ENCODE measurements around the gene MRPL55. TPM values are rescaled to one million over a fixed set of nuclear protein-coding genes. Genes with fewer than 3 reads are reported as not detected.

The MRPL55 gene
- total and polyA plus RNA-seq, 4 donors, result 44.4 to 137 (median 73.3) TPM

DNA sequence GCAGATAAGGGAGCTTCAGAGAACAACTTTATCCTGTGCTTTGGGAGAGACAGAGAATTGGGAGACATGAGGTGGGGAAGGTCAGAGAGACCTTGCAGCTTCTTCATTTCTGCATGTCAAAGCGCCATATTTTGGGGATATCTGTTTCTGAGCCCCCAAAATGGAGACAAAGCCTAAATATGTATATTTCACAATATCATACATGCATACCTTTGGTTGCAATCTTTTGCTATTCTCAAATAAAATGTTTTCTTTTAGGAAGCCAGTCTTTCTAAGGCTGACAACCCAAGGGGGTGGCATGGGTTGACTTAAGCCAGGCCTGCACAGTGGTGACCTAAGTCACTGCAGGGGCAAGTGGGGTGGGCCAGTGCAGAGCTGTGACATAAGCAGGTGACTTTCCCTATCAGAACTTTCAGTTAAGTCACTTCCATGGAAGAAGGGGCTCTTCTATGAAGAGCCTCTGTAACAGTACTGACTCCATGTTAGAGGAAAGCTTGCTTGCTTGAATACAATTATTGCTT lies 13.9 kb upstream of the MRPL55 start:
- TF ChIP-seq, protein P1, sequence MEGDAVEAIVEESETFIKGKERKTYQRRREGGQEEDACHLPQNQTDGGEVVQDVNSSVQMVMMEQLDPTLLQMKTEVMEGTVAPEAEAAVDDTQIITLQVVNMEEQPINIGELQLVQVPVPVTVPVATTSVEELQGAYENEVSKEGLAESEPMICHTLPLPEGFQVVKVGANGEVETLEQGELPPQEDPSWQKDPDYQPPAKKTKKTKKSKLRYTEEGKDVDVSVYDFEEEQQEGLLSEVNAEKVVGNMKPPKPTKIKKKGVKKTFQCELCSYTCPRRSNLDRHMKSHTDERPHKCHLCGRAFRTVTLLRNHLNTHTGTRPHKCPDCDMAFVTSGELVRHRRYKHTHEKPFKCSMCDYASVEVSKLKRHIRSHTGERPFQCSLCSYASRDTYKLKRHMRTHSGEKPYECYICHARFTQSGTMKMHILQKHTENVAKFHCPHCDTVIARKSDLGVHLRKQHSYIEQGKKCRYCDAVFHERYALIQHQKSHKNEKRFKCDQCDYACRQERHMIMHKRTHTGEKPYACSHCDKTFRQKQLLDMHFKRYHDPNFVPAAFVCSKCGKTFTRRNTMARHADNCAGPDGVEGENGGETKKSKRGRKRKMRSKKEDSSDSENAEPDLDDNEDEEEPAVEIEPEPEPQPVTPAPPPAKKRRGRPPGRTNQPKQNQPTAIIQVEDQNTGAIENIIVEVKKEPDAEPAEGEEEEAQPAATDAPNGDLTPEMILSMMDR (IDR thresholded peaks at IDR 0.05; ENCODE audit: control extremely low read depth, extremely low read depth), result no peak
- H3K9me3 ChIP-seq (ENCODE audit: control insufficient read depth in 4 of 4, insufficient read depth in 3 of 4, low read length in 3 of 4), result no peaks in the 10 kb centered on the region
- H3K27me3 ChIP-seq (ENCODE audit: control insufficient read depth in 3 of 3, insufficient read depth in 3 of 3, low read length in 2 of 3), result no peaks in the 10 kb centered on the region
- no peaks in the 10 kb centered on the region for H3K36me3 ChIP-seq (ENCODE audit: control insufficient read depth in 4 of 4, insufficient read depth in 4 of 4, low read length in 4 of 4)
- 78 to 83% methylated on average over 1 of the region's 1 CpG for WGBS, 2 donors
- H3K27ac ChIP-seq (ENCODE audit: low read depth in 1 of 2, low read length in 1 of 2), result no peak overlapping the region
- H3K4me3 ChIP-seq, result no peak overlapping the region
- no peak overlapping the region for H3K9ac ChIP-seq (ENCODE audit: insufficient read depth in 1 of 2, low read length in 2 of 2)
- DNase-seq, result no peak
- no peaks in the 10 kb centered on the region for H3K4me1 ChIP-seq (ENCODE audit: control insufficient read depth in 5 of 5, insufficient read depth in 5 of 5, low read length in 5 of 5)
- no peak for ATAC-seq (ENCODE audit: insufficient read depth, low FRiP score)

DNA sequence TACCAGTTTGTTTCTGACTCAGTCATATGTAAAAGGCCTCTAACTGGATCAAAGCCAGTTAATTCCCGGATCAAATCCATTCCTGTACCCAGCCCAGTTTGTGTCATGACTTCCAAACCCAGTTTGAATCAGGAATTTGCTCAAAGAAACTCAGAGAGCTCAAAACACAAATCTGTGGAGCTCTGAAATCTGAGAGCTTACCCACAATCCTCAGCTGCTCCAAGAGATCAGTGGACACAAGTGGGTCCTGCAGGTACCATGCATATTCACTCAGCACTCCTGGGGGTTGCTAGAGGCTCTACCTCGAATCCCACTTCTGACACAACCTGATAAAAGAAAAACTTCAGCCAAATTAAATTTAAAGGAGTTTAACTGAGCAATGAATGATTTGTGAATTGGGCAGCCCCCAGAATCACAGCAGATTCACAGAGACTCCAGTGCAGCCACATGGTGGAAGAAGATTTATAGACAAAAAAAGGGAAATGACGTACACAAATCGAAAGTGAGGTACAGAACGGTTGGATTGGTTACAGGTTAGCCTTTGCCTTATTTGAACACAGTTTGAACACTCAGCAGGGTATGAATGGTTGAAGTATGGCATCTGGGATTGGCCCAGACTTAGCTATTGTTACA lies 11.9 kb upstream of the MRPL55 start:
- Histone ChIP-seq H3K27ac (ENCODE audit: low read depth in 1 of 2, low read length in 1 of 2) (no peak overlapping the region), H3K9me3 (ENCODE audit: control insufficient read depth in 4 of 4, insufficient read depth in 3 of 4, low read length in 3 of 4) (no peaks in the 10 kb centered on the region), H3K4me1 (ENCODE audit: control insufficient read depth in 5 of 5, insufficient read depth in 5 of 5, low read length in 5 of 5) (no peaks in the 10 kb centered on the region), H3K4me3 (no peak overlapping the region), H3K36me3 (ENCODE audit: control insufficient read depth in 4 of 4, insufficient read depth in 4 of 4, low read length in 4 of 4) (no peaks in the 10 kb centered on the region), H3K27me3 (ENCODE audit: control insufficient read depth in 3 of 3, insufficient read depth in 3 of 3, low read length in 2 of 3) (no peaks in the 10 kb centered on the region), H3K9ac (ENCODE audit: insufficient read depth in 1 of 2, low read length in 2 of 2) (no peak overlapping the region)
- TF ChIP-seq, protein P1 (IDR thresholded peaks at IDR 0.05; ENCODE audit: control extremely low read depth, extremely low read depth), result no peak
- no peak for ATAC-seq (ENCODE audit: insufficient read depth, low FRiP score)
- no peak for DNase-seq
- 51 to 60% methylated on average over 5 of the region's 5 CpGs for WGBS, 2 donors

DNA sequence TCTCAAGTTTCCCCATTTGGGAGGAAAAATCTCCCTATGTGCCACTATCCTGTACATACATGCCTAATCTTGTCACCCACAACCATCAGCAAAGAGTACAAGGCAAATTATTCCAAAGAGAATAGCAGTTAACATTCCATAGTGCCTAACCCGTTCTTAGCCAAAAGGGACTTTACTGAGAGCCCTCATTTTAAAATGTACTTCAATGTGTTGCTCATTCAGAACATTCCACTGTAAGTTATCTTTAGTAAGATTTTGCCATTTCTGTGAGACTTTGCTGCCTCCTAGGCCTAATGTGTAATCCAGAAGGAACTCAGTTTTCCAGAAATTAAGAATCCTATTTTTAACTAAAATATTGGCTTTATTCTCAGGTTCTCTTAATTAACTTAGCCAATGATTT lies 11.3 kb upstream of the MRPL55 start:
- Histone ChIP-seq H3K9ac (ENCODE audit: insufficient read depth in 1 of 2, low read length in 2 of 2) (no peak overlapping the region), H3K4me1 (ENCODE audit: control insufficient read depth in 5 of 5, insufficient read depth in 5 of 5, low read length in 5 of 5) (no peaks in the 10 kb centered on the region), H3K27me3 (ENCODE audit: control insufficient read depth in 3 of 3, insufficient read depth in 3 of 3, low read length in 2 of 3) (no peaks in the 10 kb centered on the region), H3K27ac (ENCODE audit: low read depth in 1 of 2, low read length in 1 of 2) (no peak overlapping the region), H3K9me3 (ENCODE audit: control insufficient read depth in 4 of 4, insufficient read depth in 3 of 4, low read length in 3 of 4) (no peaks in the 10 kb centered on the region), H3K4me3 (no peak overlapping the region), H3K36me3 (ENCODE audit: control insufficient read depth in 4 of 4, insufficient read depth in 4 of 4, low read length in 4 of 4) (no peaks in the 10 kb centered on the region)
- no peak for ATAC-seq (ENCODE audit: insufficient read depth, low FRiP score)
- TF ChIP-seq, protein P1 (IDR thresholded peaks at IDR 0.05; ENCODE audit: control extremely low read depth, extremely low read depth), result no peak
- no peak for DNase-seq
- WGBS, 2 donors, result 53 to 89% methylated on average over 1 of the region's 1 CpG

DNA sequence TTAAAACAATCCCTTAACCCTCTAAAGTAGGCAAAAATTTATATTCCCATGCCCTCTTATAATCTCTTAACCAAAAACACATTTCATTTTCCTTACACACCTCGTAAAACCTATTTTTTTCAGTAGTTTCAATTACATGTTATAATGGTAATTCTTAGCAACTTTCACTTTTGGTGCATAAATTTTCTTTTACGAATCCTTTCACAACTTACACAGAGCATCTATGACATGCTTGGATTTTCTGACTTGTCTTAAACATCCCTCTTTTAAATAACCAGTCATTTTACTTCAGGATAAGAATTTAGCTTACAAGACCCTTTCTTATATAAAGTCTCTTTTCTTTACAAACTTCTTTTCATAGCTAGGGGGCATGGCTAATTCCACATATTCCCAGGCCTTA lies 8.9 kb upstream of the MRPL55 start:
- Histone ChIP-seq H3K27ac (ENCODE audit: low read depth in 1 of 2, low read length in 1 of 2) (no peak overlapping the region), H3K9me3 (ENCODE audit: control insufficient read depth in 4 of 4, insufficient read depth in 3 of 4, low read length in 3 of 4) (no peaks in the 10 kb centered on the region), H3K36me3 (ENCODE audit: control insufficient read depth in 4 of 4, insufficient read depth in 4 of 4, low read length in 4 of 4) (no peaks in the 10 kb centered on the region), H3K4me1 (ENCODE audit: control insufficient read depth in 5 of 5, insufficient read depth in 5 of 5, low read length in 5 of 5) (no peaks in the 10 kb centered on the region), H3K27me3 (ENCODE audit: control insufficient read depth in 3 of 3, insufficient read depth in 3 of 3, low read length in 2 of 3) (no peaks in the 10 kb centered on the region), H3K9ac (ENCODE audit: insufficient read depth in 1 of 2, low read length in 2 of 2) (no peak overlapping the region), H3K4me3 (no peak overlapping the region)
- DNase-seq (no peak), ATAC-seq (ENCODE audit: insufficient read depth, low FRiP score) (no peak)
- TF ChIP-seq, protein P1 (IDR thresholded peaks at IDR 0.05; ENCODE audit: control extremely low read depth, extremely low read depth), result no peak
- 85 to 88% methylated on average over 2 of the region's 2 CpGs for WGBS, 2 donors
